ENCODE data around the gene MAP3K9.

MAP3K9 gene

GRCh38 chr14:70759398-70759797, 49.9 kb downstream of the MAP3K9 start:
- TF ChIP-seq CTCF (IDR thresholded peaks at IDR 0.05; ENCODE audit: borderline replicate concordance, control extremely low read depth, extremely low read depth, insufficient read depth, missing control alignments) = no peak
- DNase-seq (ENCODE audit: low spot score) = no peak
- in situ Hi-C loops (cut with MboI; ENCODE audit: low sequenced_read_pairs, unreplicated experiment) = no loop called here

GRCh38 chr14:70755655-70756054, 53.7 kb downstream of the MAP3K9 start:
- no peak for DNase-seq (ENCODE audit: low spot score)
- in situ Hi-C loops (cut with MboI; ENCODE audit: low sequenced_read_pairs, unreplicated experiment) = no loop called here
- TF ChIP-seq CTCF (IDR thresholded peaks at IDR 0.05; ENCODE audit: borderline replicate concordance, control extremely low read depth, extremely low read depth, insufficient read depth, missing control alignments) = no peak

- in situ Hi-C loops (cut with MboI; ENCODE audit: low sequenced_read_pairs, unreplicated experiment) = no loop called here
- no peak for TF ChIP-seq CTCF (IDR thresholded peaks at IDR 0.05; ENCODE audit: borderline replicate concordance, control extremely low read depth, extremely low read depth, insufficient read depth, missing control alignments)
- DNase-seq (ENCODE audit: low spot score) = no peak
Measured at GRCh38 chr14:70754991-70755390, 54.3 kb downstream of the MAP3K9 start.

GRCh38 chr14:70753518-70753953, 55.8 kb downstream of the MAP3K9 start:
- no peak for TF ChIP-seq CTCF (IDR thresholded peaks at IDR 0.05; ENCODE audit: borderline replicate concordance, control extremely low read depth, extremely low read depth, insufficient read depth, missing control alignments)
- no peak for DNase-seq (ENCODE audit: low spot score)
- in situ Hi-C loops (cut with MboI; ENCODE audit: low sequenced_read_pairs, unreplicated experiment) = no loop called here

- in situ Hi-C loops (cut with MboI; ENCODE audit: low sequenced_read_pairs, unreplicated experiment) = no loop called here
- no peak for TF ChIP-seq CTCF (IDR thresholded peaks at IDR 0.05; ENCODE audit: borderline replicate concordance, control extremely low read depth, extremely low read depth, insufficient read depth, missing control alignments)
Measured at GRCh38 chr14:70748422-70748821, 60.9 kb downstream of the MAP3K9 start.

GRCh38 chr14:70744641-70745040, 64.7 kb downstream of the MAP3K9 start:
- in situ Hi-C loops (cut with MboI; ENCODE audit: low sequenced_read_pairs, unreplicated experiment) = no loop called here
- DNase-seq (ENCODE audit: low spot score) = no peak
- TF ChIP-seq CTCF (IDR thresholded peaks at IDR 0.05; ENCODE audit: borderline replicate concordance, control extremely low read depth, extremely low read depth, insufficient read depth, missing control alignments) = no peak

More at GRCh38 chr14:70748422-70748821, 60.9 kb downstream of the MAP3K9 start:
- no peak for DNase-seq (ENCODE audit: low spot score)

GRCh38 chr14:70742316-70742715, 67.0 kb downstream of the MAP3K9 start:
- no peak for DNase-seq (ENCODE audit: low spot score)
- in situ Hi-C loops (cut with MboI; ENCODE audit: low sequenced_read_pairs, unreplicated experiment) = no loop called here
- no peak for TF ChIP-seq CTCF (IDR thresholded peaks at IDR 0.05; ENCODE audit: borderline replicate concordance, control extremely low read depth, extremely low read depth, insufficient read depth, missing control alignments)

Measured in GM13976 (cell line).